T-helper 17 cell (primary cell): Measurements from ENCODE around the gene AARS2. TPM values are rescaled to one million over a fixed set of nuclear protein-coding genes. Genes with fewer than 3 reads are reported as not detected.

Source experiments
- ATAC-seq: fragments of 150-1000 bp; cut with Tn5 transposase; 2 replicates; pipeline ENCODE4 v1.10.0; 2021; ENCODE audit warnings: mild to moderate bottlenecking, moderate library complexity
- DNase-seq, 3 donors: peaks; one replicate each; pipeline versions ENCODE4 v3.0.0 to v3.0.0-alpha.2; 2020 to 2021
- H3K9me3 ChIP-seq: one replicate; pipeline ENCODE4 v1.7.0; 2013; ENCODE audit warnings: low read length, mild to moderate bottlenecking; ENCODE audit not compliant: control insufficient read depth, poor library complexity, severe bottlenecking
- H3K27ac Mint-ChIP-seq: one replicate; pipeline ENCODE4 v1.8.0; 2022; ENCODE audit warnings: mild to moderate bottlenecking, moderate library complexity, mixed read lengths
- H3K27me3 Mint-ChIP-seq: one replicate; pipeline ENCODE4 v1.8.0; 2022; ENCODE audit warnings: mixed read lengths
- H3K36me3 Mint-ChIP-seq: one replicate; pipeline ENCODE4 v1.8.0; 2022; ENCODE audit warnings: low read depth, mixed read lengths
- H3K4me1 Mint-ChIP-seq: one replicate; pipeline ENCODE4 v1.8.0; 2022; ENCODE audit warnings: mild to moderate bottlenecking, mixed read lengths
- H3K4me3 Mint-ChIP-seq: one replicate; pipeline ENCODE4 v1.8.0; 2022; ENCODE audit warnings: mild to moderate bottlenecking, moderate library complexity, mixed read lengths
- total RNA-seq, 4 donors: library from RNA in 2 of 4; stranded (reverse) in 2 of 4; gene quantifications; one replicate each; pipeline ENCODE4 v1.2.3 and lab custom pipeline; 2022 to 2026

AARS2 gene
- total RNA-seq, 2 donors from 2014 or later = 13.1 to 14.8 TPM

DNA sequence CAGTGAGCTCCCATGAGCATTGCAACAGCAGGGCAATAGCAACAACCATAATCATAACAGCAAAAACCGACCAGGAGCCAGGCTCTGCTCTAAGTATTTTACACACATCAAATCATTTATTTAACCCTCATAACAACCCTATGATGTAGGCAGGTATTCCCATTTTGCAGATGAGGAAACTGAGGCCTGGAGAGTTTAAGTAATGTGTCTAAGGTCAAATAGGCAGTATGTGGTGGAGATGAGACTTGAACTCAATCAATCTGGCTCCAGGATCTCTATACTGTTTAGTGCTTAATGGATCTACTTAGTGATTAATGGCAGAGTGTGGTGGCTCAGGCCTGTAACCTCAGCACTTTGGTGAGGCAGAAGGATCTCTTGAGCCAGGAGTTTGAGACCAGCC is 39.5 kb downstream of the AARS2 start:
- Mint-ChIP-seq H3K36me3 (peaks cover 14% of the 10 kb centered on the region), H3K4me3 (no peak overlapping the region)
- no peak for ATAC-seq

GRCh38 chr6:44272999-44273566 is 40.1 kb downstream of the AARS2 start:
- Mint-ChIP-seq H3K4me3 (no peak overlapping the region), H3K36me3 (peaks cover 14% of the 10 kb centered on the region), H3K27ac (no peak overlapping the region), H3K4me1 (peaks cover 12% of the 10 kb centered on the region), H3K27me3 (peaks cover 70% of the 10 kb centered on the region)
- DNase-seq (no peak), ATAC-seq (no peak)
- H3K9me3 ChIP-seq = no peaks in the 10 kb centered on the region

More for the DNA sequence above, 39.5 kb downstream of the AARS2 start:
- H3K27ac Mint-ChIP-seq = no peak overlapping the region
- H3K4me1 Mint-ChIP-seq = peaks cover 12% of the 10 kb centered on the region
- no peaks in the 10 kb centered on the region for H3K9me3 ChIP-seq
- H3K27me3 Mint-ChIP-seq = peaks cover 69% of the 10 kb centered on the region
- DNase-seq = no peak

- peaks cover 11% of the 10 kb centered on the region for H3K36me3 Mint-ChIP-seq
Observed at GRCh38 chr6:44272529-44272928, 40.6 kb downstream of the AARS2 start.

GRCh38 chr6:44271914-44272313 is 41.2 kb downstream of the AARS2 start:
- Mint-ChIP-seq H3K4me1 (peaks cover 14% of the 10 kb centered on the region), H3K36me3 (peaks cover 11% of the 10 kb centered on the region), H3K27ac (no peak overlapping the region), H3K27me3 (peaks cover 58% of the 10 kb centered on the region), H3K4me3 (peak overlapping the region; percentile 81)
- no peak for ATAC-seq
- DNase-seq = no peak
- H3K9me3 ChIP-seq = no peaks in the 10 kb centered on the region

More at GRCh38 chr6:44272529-44272928, 40.6 kb downstream of the AARS2 start:
- Mint-ChIP-seq H3K27ac (no peak overlapping the region), H3K4me1 (peaks cover 15% of the 10 kb centered on the region), H3K4me3 (no peak overlapping the region), H3K27me3 (peaks cover 65% of the 10 kb centered on the region)
- no peaks in the 10 kb centered on the region for H3K9me3 ChIP-seq
- no peak for DNase-seq
- ATAC-seq = no peak

DNA sequence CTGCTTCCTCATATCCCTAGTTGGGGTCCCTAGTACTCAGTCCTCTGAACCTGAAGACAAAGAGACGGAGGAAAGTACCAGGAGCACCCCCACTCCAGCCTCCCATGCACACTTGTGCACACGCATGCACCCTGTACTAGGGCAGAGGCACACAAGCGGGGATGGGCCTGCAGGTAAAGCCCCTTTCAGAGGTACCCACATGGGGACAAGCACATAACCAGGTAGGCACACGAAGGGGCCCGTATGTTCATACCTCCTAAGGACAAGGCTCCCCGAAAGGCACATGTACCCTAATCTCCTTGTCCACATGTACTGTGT is 41.8 kb downstream of the AARS2 start:
- peaks cover 11% of the 10 kb centered on the region for H3K36me3 Mint-ChIP-seq
- no peak for ATAC-seq
- H3K4me3 Mint-ChIP-seq = peak overlapping the region; percentile 81
- no peak for DNase-seq
- peaks cover 19% of the 10 kb centered on the region for H3K4me1 Mint-ChIP-seq
- no peak overlapping the region for H3K27ac Mint-ChIP-seq
- H3K9me3 ChIP-seq = no peaks in the 10 kb centered on the region
- peaks cover 56% of the 10 kb centered on the region for H3K27me3 Mint-ChIP-seq

DNA sequence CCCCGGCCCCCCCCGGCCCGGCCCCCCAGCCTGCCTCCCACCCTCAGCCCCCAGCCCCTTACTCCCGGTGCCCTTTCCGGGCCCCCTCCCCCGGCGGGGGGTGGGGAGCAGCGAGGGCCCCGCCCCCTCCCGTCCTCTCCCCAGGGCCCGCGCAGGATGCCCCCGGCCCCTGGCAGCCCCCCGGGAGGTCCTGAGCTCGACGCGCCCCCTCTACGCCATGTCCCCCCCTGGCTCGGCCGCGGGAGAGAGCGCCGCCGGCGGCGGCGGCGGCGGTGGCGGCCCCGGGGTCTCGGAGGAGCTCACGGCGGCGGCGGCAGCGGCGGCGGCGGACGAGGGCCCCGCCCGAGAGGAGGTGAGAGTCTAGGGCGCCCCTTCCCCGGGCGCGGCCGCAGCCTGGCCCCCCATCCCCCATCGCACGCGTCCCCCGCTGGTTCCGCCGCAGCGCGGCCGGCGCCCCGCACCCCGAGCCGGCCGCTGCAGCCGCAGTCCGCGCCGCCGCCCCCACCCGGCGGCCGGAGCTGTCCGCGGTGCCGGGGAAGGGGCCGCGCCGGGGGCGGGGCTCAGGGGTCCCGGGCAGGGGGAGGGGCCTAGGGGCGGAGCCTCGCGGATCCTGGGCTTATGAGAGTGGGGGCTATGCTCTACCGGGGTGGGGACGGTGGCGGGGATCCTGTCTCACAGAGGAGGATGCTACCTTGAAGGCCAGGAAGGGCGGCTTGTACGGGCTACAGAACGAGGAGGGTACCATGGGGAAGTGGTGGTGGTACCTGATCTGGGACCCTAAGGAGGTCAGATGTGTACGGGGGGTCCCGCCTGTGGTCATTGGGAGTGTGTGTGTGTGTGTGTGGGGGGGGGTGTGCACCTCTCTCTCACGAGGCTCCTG is 42.4 kb downstream of the AARS2 start:
- Mint-ChIP-seq H3K4me3 (peak overlapping the region; percentile 81), H3K4me1 (peaks cover 19% of the 10 kb centered on the region), H3K27me3 (peaks cover 56% of the 10 kb centered on the region), H3K27ac (no peak overlapping the region), H3K36me3 (peaks cover 11% of the 10 kb centered on the region)
- peak; percentile 13 for ATAC-seq
- DNase-seq = no peak
- H3K9me3 ChIP-seq = no peaks in the 10 kb centered on the region

- DNase-seq (no peak), ATAC-seq (no peak)
- no peaks in the 10 kb centered on the region for H3K9me3 ChIP-seq
- peaks cover 11% of the 10 kb centered on the region for H3K36me3 Mint-ChIP-seq
- no peak within 1 kb of the TSS for H3K27ac Mint-ChIP-seq
- peak within 1 kb of the TSS; percentile 85 for H3K4me3 Mint-ChIP-seq
- peaks cover 21% of the 10 kb centered on the region for H3K4me1 Mint-ChIP-seq
- H3K27me3 Mint-ChIP-seq = peaks cover 56% of the 10 kb centered on the region
Observed at GRCh38 chr6:44269921-44270525, 43.1 kb downstream of the AARS2 start, which contains the start of gene TMEM151B. Gene TMEM151B (plus strand): TSS chr6:44270450. CDS start chr6:44270743, 293 bp downstream.

DNA sequence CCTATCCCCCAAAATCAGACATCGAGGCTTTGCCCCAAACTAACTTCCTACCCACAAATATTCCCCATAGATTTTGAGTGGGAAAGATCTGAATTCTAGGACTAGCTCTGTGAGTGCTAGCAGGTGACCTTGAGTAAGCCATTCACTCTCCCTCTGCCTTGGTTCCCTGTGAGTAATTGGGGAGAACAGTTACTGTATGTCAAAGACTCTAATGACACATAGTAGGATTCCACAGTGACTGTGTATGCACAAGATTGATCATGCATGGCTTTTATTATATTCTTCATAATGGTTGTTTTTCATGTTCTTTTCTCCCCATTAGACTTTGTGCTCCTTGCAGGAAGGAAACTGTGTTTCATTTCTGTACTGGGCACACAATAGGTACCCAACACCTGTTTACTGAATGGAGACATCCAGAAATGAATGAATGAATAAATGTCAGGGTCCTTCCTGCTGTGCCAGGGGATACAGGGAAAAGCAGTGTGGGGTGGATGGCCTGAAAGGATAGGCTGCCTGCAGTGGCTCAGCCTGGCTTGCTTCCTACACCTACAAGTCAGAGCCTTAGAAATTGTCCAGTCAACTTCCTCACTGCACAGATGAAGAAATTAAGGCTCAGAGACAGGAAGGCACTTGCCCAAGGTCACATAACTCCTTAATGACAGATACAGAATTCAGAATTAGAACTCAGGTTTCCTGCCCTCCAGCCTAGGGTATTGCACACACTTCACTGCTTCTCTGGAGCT is 43.8 kb downstream of the AARS2 start:
- no peak overlapping the region for H3K27ac Mint-ChIP-seq
- peak overlapping the region; percentile 85 for H3K4me3 Mint-ChIP-seq
- no peaks in the 10 kb centered on the region for H3K9me3 ChIP-seq
- ATAC-seq (no peak), DNase-seq (no peak)
- peaks cover 50% of the 10 kb centered on the region for H3K27me3 Mint-ChIP-seq
- H3K4me1 Mint-ChIP-seq = peaks cover 26% of the 10 kb centered on the region
- peaks cover 8% of the 10 kb centered on the region for H3K36me3 Mint-ChIP-seq

GRCh38 chr6:44268095-44268628 is 45.0 kb downstream of the AARS2 start:
- Mint-ChIP-seq H3K4me3 (no peak overlapping the region), H3K36me3 (peaks cover 6% of the 10 kb centered on the region), H3K27ac (peak overlapping the region; percentile 99), H3K4me1 (peaks cover 38% of the 10 kb centered on the region), H3K27me3 (peaks cover 40% of the 10 kb centered on the region)
- no peaks in the 10 kb centered on the region for H3K9me3 ChIP-seq
- no peak for ATAC-seq
- peak; percentile 36 to 53 (median 53) for DNase-seq

DNA sequence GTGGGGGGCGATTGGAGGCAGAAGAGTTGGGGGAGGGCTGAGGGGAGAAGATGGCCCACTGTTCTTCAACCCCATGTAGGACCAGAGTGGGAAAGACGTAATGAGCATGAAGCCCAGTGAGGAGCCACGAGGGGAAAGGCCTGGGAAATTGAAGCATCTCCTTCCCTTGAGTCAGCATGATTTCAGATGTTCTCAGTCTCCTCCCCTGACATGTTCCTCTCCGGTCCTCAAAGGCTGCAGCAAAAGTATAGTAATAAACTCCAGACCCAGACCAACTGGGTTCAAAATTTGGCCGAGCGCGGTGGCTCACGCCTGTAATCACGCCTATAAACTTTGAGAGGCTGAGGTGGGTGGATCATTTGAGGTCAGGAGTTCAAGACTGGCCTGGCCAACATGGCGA is 45.9 kb downstream of the AARS2 start:
- H3K27ac Mint-ChIP-seq = peak overlapping the region; percentile 99
- H3K36me3 Mint-ChIP-seq = no peaks in the 10 kb centered on the region
- no peaks in the 10 kb centered on the region for H3K9me3 ChIP-seq
- DNase-seq (no peak), ATAC-seq (no peak)
- H3K4me3 Mint-ChIP-seq = no peak overlapping the region
- H3K27me3 Mint-ChIP-seq = peaks cover 31% of the 10 kb centered on the region
- peaks cover 46% of the 10 kb centered on the region for H3K4me1 Mint-ChIP-seq

DNA sequence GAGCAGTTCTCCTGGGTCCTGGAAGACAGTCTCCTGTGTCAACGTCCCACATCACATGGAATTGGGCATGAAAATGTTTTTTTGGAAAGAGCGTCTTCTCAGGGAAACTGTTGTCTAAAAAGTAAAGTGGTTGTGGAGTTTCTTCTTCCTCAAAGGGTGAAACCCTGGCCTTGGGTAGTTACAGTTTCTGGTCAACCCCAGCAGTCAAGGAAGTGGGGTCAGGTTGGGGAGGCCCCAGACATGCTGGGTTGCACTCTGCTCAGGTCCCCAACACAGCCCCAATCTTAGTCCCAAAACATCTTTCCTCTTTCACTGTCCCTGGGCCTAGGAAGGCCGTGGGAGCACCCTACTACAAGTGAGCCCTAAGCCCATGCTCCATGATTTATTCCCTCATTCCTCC is 46.8 kb downstream of the AARS2 start:
- Mint-ChIP-seq H3K36me3 (no peaks in the 10 kb centered on the region), H3K4me1 (peaks cover 44% of the 10 kb centered on the region), H3K27ac (peak overlapping the region; percentile 99), H3K27me3 (peaks cover 22% of the 10 kb centered on the region), H3K4me3 (peak overlapping the region; percentile 9)
- no peak for ATAC-seq
- no peak for DNase-seq
- no peaks in the 10 kb centered on the region for H3K9me3 ChIP-seq

DNA sequence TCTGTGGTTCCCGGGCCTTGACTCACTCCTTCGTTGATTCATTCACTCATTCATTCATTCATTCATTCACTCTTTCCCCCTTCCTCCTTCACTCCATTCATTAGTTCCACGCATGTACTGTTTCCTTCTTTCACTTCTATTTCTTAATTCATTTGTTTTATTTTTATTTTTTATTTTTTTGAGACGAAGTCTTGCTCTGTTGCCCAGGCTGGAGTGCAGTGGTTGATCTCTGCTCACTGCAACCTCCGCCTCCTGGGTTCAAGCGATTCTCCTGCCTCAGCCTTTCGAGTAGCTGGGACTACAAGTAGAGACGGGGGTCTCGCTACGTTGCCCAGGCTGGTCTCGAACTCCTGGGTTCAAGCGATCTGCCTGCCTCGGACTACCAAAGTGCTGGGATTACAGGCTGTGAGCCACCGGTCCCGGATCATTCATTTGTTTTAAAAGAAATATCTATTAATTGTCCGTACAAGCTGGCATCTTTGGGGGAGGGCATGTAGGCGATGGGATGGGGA is 47.4 kb downstream of the AARS2 start:
- Mint-ChIP-seq H3K36me3 (peaks cover 4% of the 10 kb centered on the region), H3K27ac (peak overlapping the region; percentile 99), H3K27me3 (peaks cover 20% of the 10 kb centered on the region), H3K4me3 (peak overlapping the region; percentile 98), H3K4me1 (peaks cover 44% of the 10 kb centered on the region)
- ATAC-seq = no peak
- no peak for DNase-seq
- H3K9me3 ChIP-seq = no peaks in the 10 kb centered on the region
